ENCODE data around the gene RASGEF1C.
"Not testable (repeated sequence)": the region's sequence is repeated elsewhere in the genome, so short reads cannot be mapped to it uniquely, and the experiment has no call there.

The RASGEF1C gene

DNA sequence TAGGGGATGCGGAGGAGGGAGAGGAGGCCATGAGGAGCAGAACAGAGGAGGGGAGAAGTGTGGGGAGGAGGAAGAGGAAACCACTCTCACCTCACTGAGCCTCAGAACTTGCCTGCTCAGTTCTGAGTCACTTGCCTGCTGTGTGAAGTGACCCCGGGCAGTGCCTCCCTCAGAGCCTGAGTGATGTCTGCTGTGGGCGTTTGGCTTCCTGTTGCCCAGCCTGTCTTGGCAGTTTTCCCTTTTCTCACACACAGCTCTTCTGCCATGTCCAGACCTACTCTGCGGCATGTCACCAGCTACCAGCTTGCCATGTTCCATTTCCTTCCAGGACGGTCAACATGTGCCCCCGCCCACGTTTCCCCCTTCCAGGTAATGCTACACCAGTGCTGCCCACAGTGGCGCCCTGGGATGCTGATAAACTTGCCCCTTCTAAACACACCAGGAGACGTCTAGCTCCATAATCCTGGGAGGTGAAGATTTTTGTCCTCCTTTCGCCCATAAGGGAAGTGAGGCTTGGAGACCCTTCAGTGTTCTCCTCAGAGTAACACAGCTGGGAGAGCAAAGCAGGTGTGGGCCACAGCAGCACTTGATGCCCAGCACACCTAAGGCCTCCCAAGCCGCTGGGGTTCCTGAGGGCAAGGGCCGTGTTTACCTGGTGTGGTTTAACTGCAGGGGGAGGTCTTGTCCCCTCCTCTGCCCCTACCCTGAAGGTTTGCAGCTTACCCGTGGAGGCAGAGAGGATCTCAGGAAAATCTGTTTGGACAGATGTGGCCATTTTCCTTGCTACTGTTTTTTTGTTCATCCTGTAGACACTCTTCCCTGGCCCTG is 73.7 kb downstream of the RASGEF1C start:
- no peak for DNase-seq

DNA sequence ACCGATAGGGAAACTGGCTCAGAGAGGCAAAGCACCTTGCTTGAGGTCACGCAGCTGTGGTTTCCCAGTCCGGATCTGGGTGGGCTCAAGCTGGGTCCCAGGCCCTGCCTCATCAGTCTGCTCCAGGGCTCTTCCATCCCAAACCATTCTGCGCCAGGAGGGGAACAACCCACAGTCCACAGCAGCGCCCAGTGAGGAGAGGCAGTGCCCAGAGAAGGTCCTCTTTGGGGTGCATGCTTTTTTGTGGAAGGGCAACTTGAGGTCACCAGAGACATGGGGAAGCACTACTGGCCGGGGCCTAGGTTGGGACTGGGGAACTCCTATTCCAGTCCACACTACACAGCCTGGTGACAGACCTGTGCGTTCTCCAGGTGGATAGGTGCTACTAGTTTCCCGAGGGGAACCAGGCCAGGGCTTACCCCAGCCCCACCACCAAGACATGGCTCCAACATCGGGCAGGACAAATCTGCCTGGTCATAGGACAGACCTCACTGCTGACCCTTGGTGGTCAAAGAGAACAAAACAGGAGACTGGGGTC is 75.0 kb downstream of the RASGEF1C start:
- no peak for DNase-seq

GRCh38 chr5:180133551-180133950 is 75.5 kb downstream of the RASGEF1C start:
- DNase-seq: no peak

DNA sequence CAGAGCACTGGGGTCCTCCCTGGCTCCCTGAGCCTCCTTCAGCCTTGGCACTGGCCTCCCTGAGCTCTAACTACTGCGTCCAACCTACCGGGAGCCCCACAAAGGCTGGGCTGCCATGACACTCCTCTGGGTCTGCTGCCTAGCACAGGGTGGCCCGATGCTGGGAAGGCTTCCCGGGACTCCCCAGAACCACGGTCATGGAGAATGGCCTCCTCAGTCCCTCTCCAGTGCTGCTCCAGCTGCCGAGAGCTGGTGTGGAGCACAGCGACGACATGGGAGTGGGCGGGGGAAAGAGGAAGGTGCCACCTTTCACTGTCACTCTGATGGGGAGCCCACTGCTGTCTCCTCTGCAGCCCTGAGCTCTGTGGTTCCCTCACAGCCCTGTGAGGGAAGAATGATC is 76.0 kb downstream of the RASGEF1C start:
- no peak for DNase-seq

GRCh38 chr5:180130876-180131740 is 77.9 kb downstream of the RASGEF1C start:
- no peak for DNase-seq

- DNase-seq: no peak
Measured at GRCh38 chr5:180130291-180130869, 78.6 kb downstream of the RASGEF1C start.

DNA sequence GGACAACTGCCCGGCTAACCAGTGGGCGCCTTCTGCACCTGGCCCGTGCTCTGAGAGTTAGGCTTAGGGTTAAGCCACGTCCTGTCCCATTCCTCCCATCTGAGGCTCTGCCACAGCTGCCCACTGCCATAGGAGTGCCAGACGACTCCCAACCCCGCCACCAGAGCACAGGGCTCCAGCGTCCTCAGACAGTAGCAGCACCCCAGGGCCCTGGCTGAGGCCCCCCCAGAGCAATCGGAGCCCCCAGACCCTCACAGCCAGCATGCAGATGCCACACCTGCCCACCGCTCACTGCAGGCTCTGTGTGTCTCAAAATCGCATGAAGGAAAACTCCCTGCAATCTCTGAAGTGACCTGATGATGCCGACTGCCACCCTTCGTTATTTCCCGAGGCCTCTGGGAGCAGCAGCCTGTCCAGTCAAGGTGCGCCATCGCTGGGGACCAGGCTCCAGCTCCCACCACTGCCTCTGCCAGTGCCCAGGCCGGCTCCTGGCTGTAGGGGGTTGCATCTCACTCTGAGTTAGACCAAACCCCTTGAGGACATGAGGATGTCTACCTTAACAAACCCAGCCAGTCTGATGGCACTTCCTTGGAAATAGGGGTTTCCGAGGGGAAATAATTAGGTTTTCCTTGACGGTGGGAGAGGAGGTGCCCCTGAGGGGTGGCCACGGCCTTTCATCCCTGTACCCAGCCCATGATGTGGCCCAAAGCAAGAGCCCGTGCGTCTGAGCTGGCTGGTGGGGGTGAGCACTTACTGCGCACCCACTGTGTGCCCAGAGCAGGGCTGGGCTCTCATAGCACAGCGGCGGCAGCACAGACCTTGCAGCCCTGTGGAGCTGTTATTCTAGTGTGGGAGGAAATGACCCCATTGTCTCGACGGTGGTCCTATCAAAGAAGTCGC is 79.5 kb downstream of the RASGEF1C start:
- no peak for DNase-seq

DNA sequence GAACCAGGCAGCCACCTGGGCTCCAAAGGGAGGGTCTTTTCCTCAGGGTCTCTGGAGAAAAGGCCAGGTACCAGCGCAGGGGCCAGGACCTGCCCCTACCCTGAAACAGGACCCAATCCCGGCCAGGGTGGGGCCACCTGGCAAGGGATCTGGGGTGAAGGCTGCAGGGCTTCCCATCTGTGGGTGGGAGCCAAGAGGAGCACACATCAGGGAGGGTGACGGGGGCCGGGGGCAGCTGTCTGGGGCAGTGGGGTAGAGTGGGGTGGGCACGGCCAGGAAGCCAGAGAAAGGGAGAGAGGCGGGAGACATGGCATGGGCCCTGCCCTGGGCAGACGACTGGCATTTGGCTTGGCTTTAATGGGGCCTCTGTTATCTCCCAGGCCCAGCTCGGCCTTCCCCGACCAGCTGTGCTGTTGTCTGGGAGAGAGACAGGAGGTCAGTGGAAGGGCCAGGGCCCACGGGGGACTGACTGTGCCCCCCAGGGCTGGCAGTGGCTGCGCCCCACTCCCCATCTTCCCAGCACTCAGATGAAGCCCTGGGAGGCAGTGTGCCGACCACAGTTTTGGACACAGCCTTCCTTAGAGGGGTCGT is 80.2 kb downstream of the RASGEF1C start:
- DNase-seq: no peak

DNA sequence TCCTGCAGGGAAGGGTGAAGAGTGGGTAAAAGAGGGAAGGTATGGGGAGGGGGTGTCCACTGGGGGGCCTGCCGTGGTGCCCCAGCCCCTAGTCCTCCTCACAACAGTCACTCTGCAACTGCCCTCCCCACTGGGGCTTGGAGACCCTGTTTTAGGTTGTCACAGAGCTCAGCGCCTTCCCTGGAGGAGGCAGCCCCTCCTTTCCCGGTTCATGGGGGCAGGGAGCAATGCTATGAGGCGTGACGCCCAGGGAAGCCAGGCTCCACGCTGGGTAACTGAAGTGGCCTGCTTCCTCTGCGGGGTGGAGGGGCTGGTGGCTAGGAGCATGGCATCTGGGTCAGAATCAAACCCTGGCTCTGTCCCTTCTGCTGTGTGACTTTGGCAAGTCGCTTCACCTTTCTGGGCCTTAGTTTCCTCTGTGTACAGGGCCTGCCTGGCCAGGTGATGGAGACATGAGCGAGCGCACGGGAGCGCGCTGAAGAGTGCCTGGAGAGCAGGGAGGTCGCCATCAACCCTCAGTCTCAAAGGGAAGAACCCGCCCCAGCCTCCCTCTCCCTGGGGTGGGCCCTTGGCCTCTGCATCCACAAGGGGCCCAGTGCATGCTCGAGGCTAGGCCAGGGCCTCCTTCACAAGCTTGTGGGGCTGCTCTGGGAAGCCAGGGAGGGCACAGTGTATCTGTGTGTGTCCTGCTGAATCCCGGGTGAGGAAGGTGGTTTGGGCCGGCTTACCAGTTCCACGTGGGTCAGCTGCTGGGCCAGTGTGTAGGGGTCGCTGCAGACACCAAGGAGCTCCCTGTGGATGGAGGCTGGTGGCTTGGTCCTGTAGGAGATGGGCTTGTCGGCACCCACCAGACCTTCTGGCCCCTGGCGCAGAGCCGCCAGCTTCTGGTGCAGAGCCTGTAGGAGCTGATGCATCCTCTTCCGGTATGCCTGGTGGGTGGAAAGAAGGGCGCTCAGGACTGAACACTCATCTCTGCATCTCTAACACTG is 81.0 kb downstream of the RASGEF1C start:
- no peak for DNase-seq

DNA sequence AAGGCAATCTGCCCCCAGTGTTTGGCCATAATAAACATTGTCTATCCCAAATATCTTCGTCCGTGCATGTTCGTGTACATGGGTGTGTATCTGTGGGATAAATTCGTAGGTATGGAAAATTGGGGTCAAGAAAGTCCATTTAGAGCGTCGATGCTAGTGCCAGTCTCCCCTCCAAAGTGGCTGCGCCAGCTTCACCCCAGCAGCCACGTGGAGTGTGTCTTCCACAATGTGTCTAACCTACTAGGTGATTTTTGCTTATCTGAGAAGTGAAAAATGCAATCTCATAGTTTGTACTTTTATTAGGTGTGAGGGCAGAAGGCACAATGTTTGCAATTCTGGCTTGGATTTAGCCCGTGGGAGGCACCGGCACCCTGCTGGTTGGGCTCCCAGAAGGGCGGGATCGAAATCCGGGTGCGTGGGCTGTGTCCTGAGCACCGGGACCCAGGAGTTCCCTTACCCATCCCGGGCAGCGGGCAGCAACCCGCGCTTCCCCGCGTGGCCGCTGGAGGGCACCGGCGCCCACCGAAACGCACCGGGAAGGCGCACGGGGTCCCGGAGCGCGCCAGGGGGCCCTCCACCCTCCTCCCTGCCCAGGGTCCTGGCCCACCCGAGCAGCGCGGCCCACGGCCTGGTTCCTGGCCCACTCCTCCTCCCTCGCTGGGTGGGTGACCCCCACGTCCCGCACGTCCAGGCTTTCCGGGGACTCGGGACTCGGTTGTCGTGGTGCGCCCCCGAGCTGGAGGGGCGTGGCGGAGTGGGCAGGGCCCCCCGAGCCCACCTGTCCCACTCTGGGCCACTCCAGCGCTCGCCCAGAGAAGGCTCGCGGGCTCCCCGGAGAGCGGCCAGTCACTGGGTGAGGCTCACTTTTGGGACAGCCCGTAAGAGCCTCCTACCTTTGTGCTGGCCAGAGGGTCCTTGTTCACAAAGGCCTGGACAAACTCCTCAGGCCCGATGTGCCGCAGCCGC is 82.0 kb downstream of the RASGEF1C start:
- no peak for DNase-seq

DNA sequence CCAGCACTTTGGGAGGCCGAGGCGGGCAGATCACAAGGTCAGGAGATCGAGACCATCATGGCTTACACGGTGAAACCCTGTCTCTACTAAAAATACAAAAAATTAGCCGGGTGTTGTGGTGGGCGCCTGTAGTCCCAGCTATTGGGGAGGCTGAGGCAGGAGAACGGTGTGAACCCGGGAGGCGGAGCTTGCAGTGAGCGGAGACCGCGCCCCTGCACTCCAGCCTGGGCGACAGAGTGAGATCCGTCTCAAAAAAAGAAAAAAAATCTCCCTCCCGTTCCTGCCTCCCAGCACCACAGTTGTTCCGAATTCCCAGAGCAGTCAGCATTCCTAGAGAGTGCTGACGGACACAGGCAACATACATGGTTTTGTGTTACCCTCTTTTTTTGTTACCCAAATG is 82.9 kb downstream of the RASGEF1C start:
- DNase-seq: not testable (repeated sequence)

GRCh38 chr5:180124662-180125061 is 84.3 kb downstream of the RASGEF1C start:
- DNase-seq: not testable (repeated sequence)

DNA sequence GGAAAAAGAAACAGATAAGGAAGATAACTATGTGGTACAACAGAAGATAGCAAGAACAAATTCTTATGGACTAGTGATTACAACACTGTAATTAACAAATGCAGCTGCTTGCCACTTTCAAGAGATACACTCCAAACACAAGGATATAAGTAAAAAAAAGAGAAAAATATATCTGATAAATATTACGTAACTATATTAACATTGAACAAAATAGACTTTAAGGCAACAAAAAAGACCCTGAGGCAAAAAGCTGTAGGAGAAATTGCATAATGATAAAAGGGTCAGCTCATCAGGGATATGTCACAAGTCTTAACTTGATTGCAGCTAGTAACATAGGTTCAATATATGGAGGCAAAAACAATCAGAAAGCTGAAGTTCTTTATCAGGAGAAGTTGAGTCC is 86.1 kb downstream of the RASGEF1C start:
- no peak for DNase-seq

DNA sequence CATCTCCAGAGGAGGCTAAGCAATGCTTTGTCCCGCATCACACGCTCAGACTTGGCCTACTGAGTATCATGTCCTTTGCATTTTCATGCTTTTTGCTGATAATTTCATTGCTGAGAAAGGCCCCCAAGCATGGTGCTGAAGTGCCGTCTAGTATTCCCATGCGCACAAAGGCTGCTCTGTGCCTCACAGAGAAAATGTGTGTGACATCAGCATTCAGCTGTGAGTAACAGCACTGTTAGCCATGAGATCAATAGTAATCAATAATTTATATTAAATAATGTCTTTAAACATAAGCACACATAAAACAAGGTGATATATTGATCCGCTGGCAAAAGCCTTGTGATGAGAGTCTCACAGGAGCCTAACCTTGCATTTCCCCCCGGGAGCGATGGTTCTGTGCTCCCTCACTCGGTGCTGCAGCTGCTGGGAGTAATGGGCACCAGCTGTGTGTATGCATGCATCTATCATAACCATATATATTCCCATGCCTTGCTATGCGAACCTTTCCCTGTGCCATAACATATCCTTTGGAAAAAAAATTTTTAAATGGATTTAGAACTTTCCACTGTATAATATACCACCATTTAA is 87.1 kb downstream of the RASGEF1C start:
- DNase-seq: no peak

- DNase-seq: no peak
Measured at GRCh38 chr5:180120237-180121101, 88.5 kb downstream of the RASGEF1C start.

DNA sequence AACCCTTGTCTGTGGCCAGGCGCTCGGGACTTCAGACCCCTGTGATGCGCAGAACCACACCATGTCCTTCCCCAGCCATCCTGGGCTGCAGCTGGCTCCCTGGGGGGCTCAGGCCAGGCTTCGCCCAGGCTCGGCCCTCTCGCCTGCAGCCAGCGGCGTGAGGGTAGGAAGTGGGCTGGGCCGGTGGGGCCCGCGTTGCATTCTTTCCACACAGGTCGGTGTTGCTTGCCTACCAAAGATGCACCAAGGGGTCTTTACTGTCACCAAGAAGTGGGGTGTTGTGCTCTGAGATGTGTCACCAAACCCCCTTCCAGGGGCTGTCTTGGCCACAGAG is 89.1 kb downstream of the RASGEF1C start:
- no peak for DNase-seq

DNA sequence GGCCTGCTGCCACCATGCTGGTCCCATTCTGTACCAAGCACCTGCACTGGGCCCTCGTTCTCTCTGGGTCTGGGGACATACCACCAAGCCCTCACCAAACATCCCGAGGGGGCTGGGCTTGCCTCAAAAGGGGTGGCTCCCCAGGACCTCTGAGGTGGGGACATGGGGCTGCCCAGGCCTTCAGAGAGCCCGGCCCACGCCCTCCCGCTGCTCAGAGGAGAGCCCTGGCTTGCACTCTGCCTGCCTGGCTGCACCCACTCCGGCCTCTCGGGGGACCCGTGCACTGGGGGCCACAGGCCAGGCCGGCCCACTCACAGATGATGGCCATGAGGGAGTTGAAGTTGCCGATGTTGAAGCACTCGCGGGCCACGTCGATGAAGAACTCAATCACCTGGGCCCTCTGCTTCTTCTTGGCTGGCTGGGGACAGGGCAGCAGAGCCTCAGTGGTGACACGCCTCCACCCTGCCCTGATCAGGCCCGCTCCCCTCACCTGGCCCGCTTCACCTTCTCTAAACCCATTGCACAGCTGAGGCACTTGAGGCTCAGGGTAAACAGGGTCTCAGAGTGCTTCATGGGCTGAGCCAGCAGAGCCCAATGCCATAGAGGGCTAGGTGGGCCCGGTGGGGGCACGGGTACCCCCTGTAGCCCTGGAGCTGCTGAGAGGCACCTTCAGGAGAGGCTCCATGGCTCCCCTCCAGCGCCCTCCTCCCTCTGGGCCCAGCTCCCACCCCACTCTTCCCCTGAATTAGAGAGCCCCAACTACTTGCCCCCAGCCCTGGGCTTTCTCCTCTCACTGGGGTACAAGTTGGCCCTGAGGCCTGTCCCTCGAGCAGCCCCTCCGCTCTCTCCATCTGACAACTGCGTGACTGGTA is 89.7 kb downstream of the RASGEF1C start:
- no peak for DNase-seq
